ENCODE results near the gene DHX58.

Gene DHX58

GRCh38 chr17:42124256-42124655 lies 11.7 kb upstream of the DHX58 start:
- H3K4me1 ChIP-seq (ENCODE audit: control insufficient read depth, insufficient read depth, low read length) = peaks cover 4% of the 10 kb centered on the region; the same call in 1 of the 2 replicates
- H3K27ac ChIP-seq (ENCODE audit: extremely low read depth, low read depth, low read length) = 0 out of 2 replicates have a peak overlapping the region, but pooled peaks have one; percentile 24
- TF ChIP-seq ZNF600 (tag by site-specific recombination; IDR thresholded peaks at IDR 0.05) = peak; percentile 70; the same call in 1 of the 2 replicates
- no peak for TF ChIP-seq SP3 (tag by site-specific recombination; IDR thresholded peaks at IDR 0.05)
- TF ChIP-seq, protein P1, sequence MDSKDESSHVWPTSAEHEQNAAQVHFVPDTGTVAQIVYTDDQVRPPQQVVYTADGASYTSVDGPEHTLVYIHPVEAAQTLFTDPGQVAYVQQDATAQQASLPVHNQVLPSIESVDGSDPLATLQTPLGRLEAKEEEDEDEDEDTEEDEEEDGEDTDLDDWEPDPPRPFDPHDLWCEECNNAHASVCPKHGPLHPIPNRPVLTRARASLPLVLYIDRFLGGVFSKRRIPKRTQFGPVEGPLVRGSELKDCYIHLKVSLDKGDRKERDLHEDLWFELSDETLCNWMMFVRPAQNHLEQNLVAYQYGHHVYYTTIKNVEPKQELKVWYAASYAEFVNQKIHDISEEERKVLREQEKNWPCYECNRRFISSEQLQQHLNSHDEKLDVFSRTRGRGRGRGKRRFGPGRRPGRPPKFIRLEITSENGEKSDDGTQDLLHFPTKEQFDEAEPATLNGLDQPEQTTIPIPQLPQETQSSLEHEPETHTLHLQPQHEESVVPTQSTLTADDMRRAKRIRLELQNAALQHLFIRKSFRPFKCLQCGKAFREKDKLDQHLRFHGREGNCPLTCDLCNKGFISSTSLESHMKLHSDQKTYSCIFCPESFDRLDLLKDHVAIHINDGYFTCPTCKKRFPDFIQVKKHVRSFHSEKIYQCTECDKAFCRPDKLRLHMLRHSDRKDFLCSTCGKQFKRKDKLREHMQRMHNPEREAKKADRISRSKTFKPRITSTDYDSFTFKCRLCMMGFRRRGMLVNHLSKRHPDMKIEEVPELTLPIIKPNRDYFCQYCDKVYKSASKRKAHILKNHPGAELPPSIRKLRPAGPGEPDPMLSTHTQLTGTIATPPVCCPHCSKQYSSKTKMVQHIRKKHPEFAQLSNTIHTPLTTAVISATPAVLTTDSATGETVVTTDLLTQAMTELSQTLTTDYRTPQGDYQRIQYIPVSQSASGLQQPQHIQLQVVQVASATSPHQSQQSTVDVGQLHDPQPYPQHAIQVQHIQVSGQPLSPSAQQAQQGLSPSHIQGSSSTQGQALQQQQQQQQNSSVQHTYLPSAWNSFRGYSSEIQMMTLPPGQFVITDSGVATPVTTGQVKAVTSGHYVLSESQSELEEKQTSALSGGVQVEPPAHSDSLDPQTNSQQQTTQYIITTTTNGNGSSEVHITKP (tag by site-specific recombination; IDR thresholded peaks at IDR 0.05) = peak; percentile 41; the same call in 1 of the 2 replicates
- TF ChIP-seq SCRT2 (tag by site-specific recombination; IDR thresholded peaks at IDR 0.05) = peak; percentile 67; the same call in 1 of the 2 replicates
- no peak for TF ChIP-seq ZNF48 (tag by site-specific recombination; IDR thresholded peaks at IDR 0.05)
- peak; percentile 12; the same call in 1 of the 2 replicates for TF ChIP-seq ZNF654 (tag by site-specific recombination; IDR thresholded peaks at IDR 0.05; ENCODE audit: low read depth)
- POLR2A ChIA-PET = interaction anchor here (0.6 to 0.7 kb wide), 2 partner anchors 89 to 107 kb away, joined by 3 to 4 read pairs; partner anchors contain the start of gene DNAJC7
- CTCF ChIA-PET = interaction anchor here (0.6 kb wide), 1 partner anchor 98 kb away, joined by 3 read pairs; no protein-coding TSS in a partner anchor
- H3K9me3 ChIP-seq (ENCODE audit: control insufficient read depth, insufficient read depth, low read depth, low read length) = no peaks in the 10 kb centered on the region
- no peak overlapping the region for H3K4me3 ChIP-seq (ENCODE audit: low read depth, low read length)
- H3K36me3 ChIP-seq (ENCODE audit: control insufficient read depth in 2 of 2, insufficient read depth in 1 of 2, low read length in 2 of 2) = peaks cover 39 to 62% of the 10 kb centered on the region in 2 experiments

DNA sequence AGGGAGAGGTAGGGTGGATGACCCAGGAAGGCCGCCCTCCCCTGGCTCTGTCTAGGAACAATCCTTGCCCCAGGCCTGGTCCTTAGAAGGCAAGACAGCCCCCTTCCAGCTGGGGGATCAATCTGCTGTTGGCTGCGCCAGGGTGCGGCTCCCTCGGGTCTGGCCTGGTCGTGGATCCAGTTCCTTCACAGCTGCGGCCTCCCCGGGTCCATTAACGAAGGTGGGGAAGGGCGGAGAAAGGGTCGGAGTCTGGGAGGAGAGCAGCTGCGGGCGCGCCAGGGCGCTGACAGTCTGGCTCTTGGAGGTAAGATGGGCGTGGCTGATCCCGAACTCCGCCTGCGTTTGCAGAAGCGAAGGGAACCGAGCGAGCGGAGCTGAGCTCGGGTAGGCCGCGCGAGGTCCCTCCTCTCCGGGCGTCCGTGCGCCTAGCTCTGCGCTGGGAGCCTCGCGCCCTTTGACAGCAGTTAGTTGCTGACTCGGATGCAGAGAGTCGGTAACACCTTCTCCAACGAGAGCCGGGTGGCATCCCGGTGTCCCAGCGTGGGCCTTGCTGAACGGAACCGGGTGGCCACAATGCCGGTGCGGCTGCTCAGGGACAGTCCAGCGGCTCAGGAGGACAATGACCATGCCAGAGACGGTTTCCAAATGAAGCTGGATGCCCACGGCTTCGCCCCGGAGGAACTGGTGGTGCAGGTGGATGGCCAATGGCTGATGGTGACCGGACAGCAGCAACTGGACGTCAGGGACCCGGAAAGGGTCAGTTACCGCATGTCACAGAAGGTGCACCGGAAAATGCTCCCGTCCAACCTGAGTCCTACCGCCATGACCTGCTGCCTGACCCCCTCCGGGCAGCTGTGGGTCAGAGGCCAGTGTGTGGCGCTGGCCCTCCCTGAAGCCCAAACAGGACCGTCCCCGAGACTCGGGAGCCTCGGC lies 10.1 kb upstream of the DHX58 start, which contains the start of gene HSPB9:
Gene HSPB9, plus strand, starts transcription at position 434 of the 933 bp plus-strand sequence. Its CDS starts 47 bp downstream, at position 481.
- H3K9me3 ChIP-seq (ENCODE audit: control insufficient read depth, insufficient read depth, low read depth, low read length) = no peaks in the 10 kb centered on the region
- ChIA-PET POLR2A (interaction anchor here (1.6 to 1.8 kb wide), 2 partner anchors 30 to 105 kb away, joined by 4 to 6 read pairs; partner anchors contain the start of gene DNAJC7), CTCF (interaction anchor here (0.6 to 17.1 kb wide), 5 partner anchors 13 to 698 kb away, joined by 3 to 260 read pairs (median 4); partner anchors contain the start of genes DNAJC7 and NKIRAS2)
- peaks cover 31 to 62% of the 10 kb centered on the region in 2 experiments for H3K36me3 ChIP-seq (ENCODE audit: control insufficient read depth in 2 of 2, insufficient read depth in 1 of 2, low read length in 2 of 2)
- H3K4me3 ChIP-seq (ENCODE audit: low read depth, low read length) = no peak within 1 kb of the TSS
- H3K27ac ChIP-seq (ENCODE audit: extremely low read depth, low read depth, low read length) = no peak within 1 kb of the TSS
- H3K4me1 ChIP-seq (ENCODE audit: control insufficient read depth, insufficient read depth, low read length) = peaks cover 4% of the 10 kb centered on the region; the same call in 1 of the 2 replicates
- TF ChIP-seq BCL11B (tag by site-specific recombination; IDR thresholded peaks at IDR 0.05; ENCODE audit: low read depth) = peak; percentile 46; the same call in 1 of the 2 replicates
- 0 out of 2 replicates have a peak, but pooled peaks have one; percentile 41 for TF ChIP-seq BCL11A (tag by site-specific recombination; IDR thresholded peaks at IDR 0.05; ENCODE audit: low read depth)
- peak; percentile 43; the same call in 1 of the 2 replicates for TF ChIP-seq KLF1 (tag by site-specific recombination; IDR thresholded peaks at IDR 0.05)
- no peak for TF ChIP-seq ZNF791 (tag by site-specific recombination; IDR thresholded peaks at IDR 0.05)
- TF ChIP-seq ZNF16 (tag by site-specific recombination; IDR thresholded peaks at IDR 0.05; ENCODE audit: low read depth) = no peak
- no peak for TF ChIP-seq TCF7L2 (IDR thresholded peaks at IDR 0.05; ENCODE audit: borderline replicate concordance, low read depth, low read length)

GRCh38 chr17:42120770-42121769 lies 8.6 kb upstream of the DHX58 start, which contains the start of gene KAT2A:
KAT2A (minus strand) TSS chr17:42121367; CDS start chr17:42121304, 63 bp downstream.
- CTCF ChIA-PET = interaction anchor here (0.5 to 17.1 kb wide), 18 partner anchors 12 to 570 kb away, joined by 3 to 260 read pairs (median 4); partner anchors contain the start of genes CAVIN1, DNAJC7 and NKIRAS2
- Histone ChIP-seq H3K4me3 (ENCODE audit: low read depth, low read length) (peak within 1 kb of the TSS; percentile 56), H3K36me3 (ENCODE audit: control insufficient read depth in 2 of 2, insufficient read depth in 1 of 2, low read length in 2 of 2) (peaks cover 21 to 60% of the 10 kb centered on the region in 2 experiments), H3K4me1 (ENCODE audit: control insufficient read depth, insufficient read depth, low read length) (peaks cover 4% of the 10 kb centered on the region; the same call in 1 of the 2 replicates), H3K27ac (ENCODE audit: extremely low read depth, low read depth, low read length) (peak within 1 kb of the TSS; percentile 18; the same call in 1 of the 2 replicates), H3K9me3 (ENCODE audit: control insufficient read depth, insufficient read depth, low read depth, low read length) (no peaks in the 10 kb centered on the region)
- POLR2A ChIA-PET = interaction anchor here (0.6 to 2.3 kb wide), 21 partner anchors 9 to 203 kb away, joined by 3 to 11 read pairs (median 4); partner anchors contain the start of genes ACLY, CNP, DNAJC7 and NKIRAS2
- peak; percentile 95 for TF ChIP-seq ZNF76 (tag by site-specific recombination; IDR thresholded peaks at IDR 0.05; ENCODE audit: borderline replicate concordance, low read depth)
- TF ChIP-seq ZNF623 (tag by site-specific recombination; IDR thresholded peaks at IDR 0.05) = no peak
- no peak for TF ChIP-seq GFI1B (tag by site-specific recombination; IDR thresholded peaks at IDR 0.05)
- 0 out of 2 replicates have a peak, but pooled peaks have one; percentile 9 for TF ChIP-seq PBX3 (CRISPR knock-in tag; IDR thresholded peaks at IDR 0.05)
- TF ChIP-seq KLF9 (tag by site-specific recombination; IDR thresholded peaks at IDR 0.05; ENCODE audit: low read depth) = no peak
- TF ChIP-seq, protein P2, sequence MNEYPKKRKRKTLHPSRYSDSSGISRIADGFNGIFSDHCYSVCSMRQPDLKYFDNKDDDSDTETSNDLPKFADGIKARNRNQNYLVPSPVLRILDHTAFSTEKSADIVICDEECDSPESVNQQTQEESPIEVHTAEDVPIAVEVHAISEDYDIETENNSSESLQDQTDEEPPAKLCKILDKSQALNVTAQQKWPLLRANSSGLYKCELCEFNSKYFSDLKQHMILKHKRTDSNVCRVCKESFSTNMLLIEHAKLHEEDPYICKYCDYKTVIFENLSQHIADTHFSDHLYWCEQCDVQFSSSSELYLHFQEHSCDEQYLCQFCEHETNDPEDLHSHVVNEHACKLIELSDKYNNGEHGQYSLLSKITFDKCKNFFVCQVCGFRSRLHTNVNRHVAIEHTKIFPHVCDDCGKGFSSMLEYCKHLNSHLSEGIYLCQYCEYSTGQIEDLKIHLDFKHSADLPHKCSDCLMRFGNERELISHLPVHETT (tag by site-specific recombination; IDR thresholded peaks at IDR 0.05) = no peak
- TF ChIP-seq EGR2 (tag by site-specific recombination; IDR thresholded peaks at IDR 0.05; ENCODE audit: low read depth) = 0 out of 2 replicates have a peak, but pooled peaks have one; percentile 10
